GM10266 (cell line): Measurements from ENCODE around the gene OVOL2.
"Not testable (repeated sequence)": the region's sequence is repeated elsewhere in the genome, so short reads cannot be mapped to it uniquely, and the experiment has no call there.

Source experiments
- DNase-seq: peaks from one replicate; pipeline ENCODE4 v3.0.0; 2012; ENCODE audit errors: extremely low spot score
- TF ChIP-seq, protein P1 (sequence below): IDR thresholded peaks from 2 replicates; pipeline ENCODE4 v1.5.1; 2012; ENCODE audit warnings: mild to moderate bottlenecking, low read depth; ENCODE audit not compliant: control insufficient read depth, insufficient read depth; ENCODE audit errors: missing control alignments

The OVOL2 gene

DNA sequence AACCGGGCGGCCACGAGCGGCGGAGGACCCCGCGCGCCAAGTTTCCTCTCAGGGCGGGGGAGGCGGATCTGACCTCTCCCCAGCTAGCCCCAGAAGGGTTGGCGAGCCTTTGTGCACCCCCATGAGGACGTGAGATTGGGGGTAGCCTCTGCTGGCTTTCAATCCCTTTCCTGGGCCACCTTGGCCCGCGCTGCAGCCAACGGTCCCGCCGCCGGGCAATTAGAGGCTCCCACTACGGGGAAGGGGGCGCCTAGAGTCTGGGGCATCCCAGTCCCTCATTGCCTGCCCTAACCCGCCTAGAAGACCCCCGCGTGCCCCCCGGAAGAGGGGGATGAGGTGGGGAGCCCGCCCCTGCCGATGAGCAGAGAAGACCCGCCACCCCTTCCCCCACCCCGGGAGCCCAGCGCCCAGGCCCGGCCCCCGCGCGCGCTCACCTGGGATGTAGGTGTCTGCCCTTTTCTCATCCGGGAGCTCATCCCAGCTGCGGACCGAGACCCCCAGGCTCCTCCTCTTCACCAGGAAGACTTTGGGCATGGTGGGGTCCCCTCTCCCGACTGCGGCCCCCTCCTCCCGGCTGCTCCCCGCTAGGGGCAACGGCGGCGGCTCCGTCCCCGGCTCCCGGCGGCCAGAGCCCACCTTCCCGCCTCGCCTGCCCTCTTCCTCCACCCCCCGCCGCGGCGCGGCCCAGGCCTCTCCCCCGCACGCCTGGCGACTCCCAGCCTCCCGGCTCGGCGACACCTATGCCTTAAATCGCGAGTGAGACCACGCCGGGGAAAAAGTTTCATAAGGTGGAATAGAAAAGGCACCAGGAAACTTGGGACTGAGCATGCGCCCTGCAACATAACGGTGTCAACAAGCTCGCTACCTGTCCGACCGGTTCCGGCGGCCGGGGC, at the start of gene OVOL2:
Gene OVOL2, minus strand, starts transcription at position 816 of the 893 bp plus-strand sequence. Its CDS starts 282 bp downstream, at position 534.
- DNase-seq, result peak; percentile 60
- TF ChIP-seq, protein P1, sequence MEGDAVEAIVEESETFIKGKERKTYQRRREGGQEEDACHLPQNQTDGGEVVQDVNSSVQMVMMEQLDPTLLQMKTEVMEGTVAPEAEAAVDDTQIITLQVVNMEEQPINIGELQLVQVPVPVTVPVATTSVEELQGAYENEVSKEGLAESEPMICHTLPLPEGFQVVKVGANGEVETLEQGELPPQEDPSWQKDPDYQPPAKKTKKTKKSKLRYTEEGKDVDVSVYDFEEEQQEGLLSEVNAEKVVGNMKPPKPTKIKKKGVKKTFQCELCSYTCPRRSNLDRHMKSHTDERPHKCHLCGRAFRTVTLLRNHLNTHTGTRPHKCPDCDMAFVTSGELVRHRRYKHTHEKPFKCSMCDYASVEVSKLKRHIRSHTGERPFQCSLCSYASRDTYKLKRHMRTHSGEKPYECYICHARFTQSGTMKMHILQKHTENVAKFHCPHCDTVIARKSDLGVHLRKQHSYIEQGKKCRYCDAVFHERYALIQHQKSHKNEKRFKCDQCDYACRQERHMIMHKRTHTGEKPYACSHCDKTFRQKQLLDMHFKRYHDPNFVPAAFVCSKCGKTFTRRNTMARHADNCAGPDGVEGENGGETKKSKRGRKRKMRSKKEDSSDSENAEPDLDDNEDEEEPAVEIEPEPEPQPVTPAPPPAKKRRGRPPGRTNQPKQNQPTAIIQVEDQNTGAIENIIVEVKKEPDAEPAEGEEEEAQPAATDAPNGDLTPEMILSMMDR, result no peak

DNA sequence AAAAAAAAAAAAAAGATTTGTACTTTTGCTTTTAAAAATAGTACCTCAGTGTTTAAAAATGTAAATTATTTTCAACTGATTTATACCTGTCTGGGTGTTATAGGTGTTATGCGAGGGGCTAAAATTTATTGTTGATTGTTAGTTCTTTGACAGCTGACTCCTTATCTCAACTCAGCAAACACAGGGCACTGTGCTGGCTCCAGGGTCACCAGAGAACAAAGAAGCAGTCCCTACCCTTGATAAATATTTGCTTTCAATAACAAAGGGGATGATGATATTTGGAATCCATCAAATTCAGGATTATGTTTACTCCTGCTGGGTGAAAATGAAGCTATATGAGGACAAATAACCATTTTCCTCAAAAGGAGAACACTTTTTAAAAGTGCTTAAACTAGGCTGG, 45.8 kb upstream of the OVOL2 start:
- DNase-seq, result no peak
- TF ChIP-seq, protein P1, result no peak

GRCh38 chr20:18101125-18101810, 43.6 kb upstream of the OVOL2 start:
- TF ChIP-seq, protein P1, result no peak
- no peak for DNase-seq

GRCh38 chr20:18100569-18100968, 42.9 kb upstream of the OVOL2 start:
- DNase-seq, result not testable (repeated sequence)

GRCh38 chr20:18094191-18094590, 36.5 kb upstream of the OVOL2 start:
- DNase-seq, result no peak
- TF ChIP-seq, protein P1, result no peak

GRCh38 chr20:18093388-18093787, 35.7 kb upstream of the OVOL2 start:
- DNase-seq, result no peak
- TF ChIP-seq, protein P1, result no peak

DNA sequence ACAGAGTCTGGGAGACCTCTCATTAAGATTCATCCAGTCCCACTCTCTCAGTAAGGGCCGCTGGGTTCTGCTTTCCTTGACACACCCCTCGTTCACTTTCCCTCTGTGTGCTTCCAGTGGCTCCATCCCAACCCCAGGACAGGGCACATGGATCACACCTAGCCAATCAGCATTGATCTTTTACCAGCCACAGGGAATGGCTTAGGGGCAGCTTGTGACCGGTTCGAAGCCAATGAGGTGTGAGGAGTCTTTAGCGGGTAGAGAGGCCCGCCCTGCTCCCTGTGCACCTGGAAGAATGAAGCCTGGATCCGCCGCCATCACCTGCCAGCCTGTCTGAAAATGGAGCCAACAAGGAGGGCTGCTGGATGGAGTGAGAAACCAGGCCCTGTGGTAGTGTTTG, 35.2 kb upstream of the OVOL2 start:
- DNase-seq, result no peak
- TF ChIP-seq, protein P1, result no peak
